Epithelial cell of esophagus (primary cell): ENCODE data around the gene MRPL14.
"Not testable (repeated sequence)": the region's sequence is repeated elsewhere in the genome, so short reads cannot be mapped to it uniquely, and the experiment has no call there.

Experiments
- DNase-seq: peaks from one replicate; pipeline ENCODE4 v3.0.0; 2010; ENCODE audit warnings: low read depth
- H3K4me3 ChIP-seq: 2 replicates; pipeline ENCODE4 v1.5.1; 2011; ENCODE audit warnings: mild to moderate bottlenecking, low read length, control low read depth
- TF ChIP-seq, protein P1 (sequence below): IDR thresholded peaks from 2 replicates; pipeline ENCODE4 v1.5.1; 2011; ENCODE audit warnings: low read depth, mild to moderate bottlenecking, low read length, control low read depth, inconsistent platforms; ENCODE audit not compliant: insufficient read depth; ENCODE audit errors: missing control alignments

The MRPL14 gene

DNA sequence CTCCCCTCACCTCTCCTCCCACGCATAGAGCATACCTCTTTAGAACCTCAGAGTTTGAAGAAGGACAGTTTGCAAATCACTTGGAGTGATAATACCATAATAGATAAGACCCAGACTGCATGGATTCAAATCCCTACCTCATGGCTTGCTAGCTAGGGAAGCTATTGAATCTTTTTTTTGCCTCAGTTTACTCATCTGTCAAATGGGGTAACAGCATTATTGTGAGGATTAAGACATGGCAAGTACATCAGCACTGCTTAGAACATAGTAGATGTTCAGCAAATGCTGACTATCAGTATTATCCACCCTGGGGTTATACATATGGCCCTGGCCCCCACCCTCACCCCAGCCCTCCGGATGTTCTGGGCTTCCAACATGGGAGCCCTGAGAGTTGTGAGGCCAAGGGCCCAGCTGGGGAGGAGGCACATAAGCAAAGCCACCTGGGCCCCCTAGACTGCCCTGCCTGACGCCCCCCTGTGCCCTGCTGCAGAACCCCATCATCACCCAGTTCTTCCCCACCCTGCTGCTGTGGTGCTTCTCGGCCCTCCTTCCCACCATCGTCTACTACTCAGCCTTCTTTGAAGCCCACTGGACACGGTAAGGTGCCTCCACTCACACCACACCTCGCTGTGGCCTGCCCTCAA lies 22.2 kb upstream of the MRPL14 start:
- DNase-seq = no peak
- TF ChIP-seq, protein P1, sequence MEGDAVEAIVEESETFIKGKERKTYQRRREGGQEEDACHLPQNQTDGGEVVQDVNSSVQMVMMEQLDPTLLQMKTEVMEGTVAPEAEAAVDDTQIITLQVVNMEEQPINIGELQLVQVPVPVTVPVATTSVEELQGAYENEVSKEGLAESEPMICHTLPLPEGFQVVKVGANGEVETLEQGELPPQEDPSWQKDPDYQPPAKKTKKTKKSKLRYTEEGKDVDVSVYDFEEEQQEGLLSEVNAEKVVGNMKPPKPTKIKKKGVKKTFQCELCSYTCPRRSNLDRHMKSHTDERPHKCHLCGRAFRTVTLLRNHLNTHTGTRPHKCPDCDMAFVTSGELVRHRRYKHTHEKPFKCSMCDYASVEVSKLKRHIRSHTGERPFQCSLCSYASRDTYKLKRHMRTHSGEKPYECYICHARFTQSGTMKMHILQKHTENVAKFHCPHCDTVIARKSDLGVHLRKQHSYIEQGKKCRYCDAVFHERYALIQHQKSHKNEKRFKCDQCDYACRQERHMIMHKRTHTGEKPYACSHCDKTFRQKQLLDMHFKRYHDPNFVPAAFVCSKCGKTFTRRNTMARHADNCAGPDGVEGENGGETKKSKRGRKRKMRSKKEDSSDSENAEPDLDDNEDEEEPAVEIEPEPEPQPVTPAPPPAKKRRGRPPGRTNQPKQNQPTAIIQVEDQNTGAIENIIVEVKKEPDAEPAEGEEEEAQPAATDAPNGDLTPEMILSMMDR = no peak
- H3K4me3 ChIP-seq = no peak overlapping the region

DNA sequence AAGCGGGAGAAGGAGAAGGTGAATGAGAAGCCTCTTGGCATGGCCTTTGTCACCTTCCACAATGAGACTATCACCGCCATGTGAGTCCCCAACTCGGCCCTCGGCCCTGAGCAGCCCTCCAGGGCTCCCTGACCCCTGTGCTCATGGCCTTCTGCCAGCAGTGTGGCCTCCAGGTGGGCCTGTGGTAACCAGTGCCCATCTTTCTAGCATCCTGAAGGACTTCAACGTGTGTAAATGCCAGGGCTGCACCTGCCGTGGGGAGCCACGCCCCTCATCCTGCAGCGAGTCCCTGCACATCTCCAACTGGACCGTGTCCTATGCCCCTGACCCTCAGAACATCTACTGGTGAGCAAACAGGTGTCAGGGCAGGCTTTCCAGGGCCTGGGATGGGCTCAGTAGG lies 21.1 kb upstream of the MRPL14 start:
- TF ChIP-seq, protein P1 = no peak
- no peak for DNase-seq
- no peak overlapping the region for H3K4me3 ChIP-seq

DNA sequence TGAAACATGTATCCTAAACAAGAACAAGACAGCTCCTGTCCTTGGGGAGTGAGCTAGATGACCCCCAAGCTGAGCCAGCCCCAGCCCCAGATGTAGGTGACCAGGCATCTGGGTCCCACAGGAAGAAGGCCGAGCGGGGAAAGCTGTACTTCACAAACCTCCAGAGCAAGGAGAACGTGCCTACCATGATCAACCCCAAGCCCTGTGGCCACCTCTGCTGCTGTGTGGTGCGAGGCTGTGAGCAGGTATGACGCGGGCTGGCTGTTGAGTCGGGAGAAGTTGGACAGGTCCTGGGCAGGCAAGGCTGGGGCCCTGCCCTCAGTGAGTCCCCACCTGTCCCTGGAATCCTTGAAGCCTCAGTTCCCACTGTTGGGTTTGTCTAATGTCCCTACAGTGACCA lies 20.0 kb upstream of the MRPL14 start:
- no peak for DNase-seq
- no peak overlapping the region for H3K4me3 ChIP-seq
- TF ChIP-seq, protein P1 = no peak

DNA sequence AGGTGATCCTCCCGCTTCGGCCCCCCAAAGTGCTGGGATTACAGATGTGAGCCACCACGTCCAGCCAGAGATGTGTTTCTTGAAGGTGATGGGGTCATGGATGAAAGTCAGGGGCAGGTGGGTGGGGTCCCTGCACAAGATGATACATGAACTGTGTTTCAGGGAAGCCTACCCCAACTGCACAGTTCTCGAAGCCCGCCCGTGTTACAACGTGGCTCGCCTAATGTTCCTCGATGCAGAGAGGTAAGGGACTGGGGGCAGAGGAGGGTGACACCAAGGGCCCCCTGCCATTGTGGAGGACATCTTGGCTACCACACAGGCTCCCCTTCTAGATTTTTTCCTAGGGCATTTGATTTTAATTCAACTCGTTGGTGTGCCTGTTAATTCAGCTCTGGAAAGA lies 19.4 kb upstream of the MRPL14 start:
- DNase-seq = no peak
- no peak overlapping the region for H3K4me3 ChIP-seq
- TF ChIP-seq, protein P1 = no peak

DNA sequence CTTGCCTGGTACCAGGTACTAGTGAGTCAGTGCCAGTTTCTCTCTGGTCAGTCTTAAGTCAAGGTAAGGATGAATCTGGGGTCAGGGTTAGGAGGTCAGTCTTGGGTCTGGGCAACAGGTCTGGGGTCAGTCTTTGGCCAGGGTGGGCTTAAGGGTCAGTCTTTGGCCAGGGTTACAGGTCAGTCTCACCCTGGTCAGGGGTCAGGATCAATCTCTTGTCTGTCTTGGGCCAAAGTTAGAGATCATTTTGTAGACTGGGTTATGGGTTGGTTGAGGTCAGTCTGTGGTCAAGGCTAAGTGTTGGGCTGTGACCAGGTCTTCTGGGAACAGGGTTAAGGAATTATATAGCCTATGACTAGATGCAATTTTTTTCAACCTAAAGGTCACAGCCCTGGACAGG lies 18.6 kb upstream of the MRPL14 start:
- DNase-seq = no peak
- TF ChIP-seq, protein P1 = no peak
- H3K4me3 ChIP-seq = no peak overlapping the region

DNA sequence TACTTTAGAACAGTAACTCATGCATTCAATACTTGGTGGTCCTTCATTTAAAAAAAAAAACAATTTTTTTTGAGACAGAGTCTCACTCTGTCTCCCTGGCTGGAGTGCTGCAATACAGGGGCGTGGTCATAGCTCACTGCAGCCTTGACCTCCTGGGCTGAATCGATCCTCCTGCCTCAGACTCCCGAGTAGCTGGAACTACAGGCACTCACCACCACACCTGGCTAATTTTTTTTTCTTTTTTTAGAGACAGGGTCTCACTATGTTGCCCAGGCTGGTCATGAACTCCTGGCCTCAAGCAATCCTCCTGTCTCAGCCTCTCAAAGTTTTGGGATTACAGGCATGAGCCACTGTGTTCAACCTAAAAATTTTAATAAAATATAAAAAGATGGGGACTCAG lies 17.3 kb upstream of the MRPL14 start:
- H3K4me3 ChIP-seq, DNase-seq: not testable (repeated sequence)

DNA sequence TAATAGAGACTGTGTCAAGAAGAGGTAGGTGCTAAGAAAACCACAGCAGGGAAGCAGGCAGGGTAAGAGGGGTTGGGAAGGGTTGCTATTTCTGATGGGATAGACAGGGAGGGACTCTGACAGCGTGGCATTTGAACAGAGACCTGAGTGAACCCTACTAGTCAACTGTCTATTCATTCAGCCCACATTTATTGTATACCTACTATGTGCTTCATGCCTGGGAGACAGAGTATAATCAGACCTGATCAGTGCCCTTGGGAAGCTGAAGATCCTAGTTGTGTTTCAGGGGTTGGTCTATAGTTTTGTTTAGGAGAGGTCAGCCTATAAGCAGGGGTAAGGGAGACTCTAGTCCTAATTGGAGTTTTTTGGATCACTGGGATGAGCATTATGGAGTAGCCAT lies 16.5 kb upstream of the MRPL14 start:
- TF ChIP-seq, protein P1 = no peak
- H3K4me3 ChIP-seq = no peak overlapping the region
- no peak for DNase-seq
